AG04449 (cell line): ENCODE measurements around the gene KDM3A.

Experiments used
- CTCF ChIA-PET: fragments of 350-600 bp; formaldehyde crosslinking; extraction: SDS; loops from one replicate; lab custom pipeline; 2021; ENCODE audit warnings: antibody characterized with exemption; lab: Yijun Ruan, JAX
- POLR2A ChIA-PET: fragments of 400-600, 350-600 bp; formaldehyde crosslinking; extraction: SDS; loops from one replicate; lab custom pipeline; 2020; ENCODE audit warnings: antibody characterized with exemption, inconsistent platforms; lab: Yijun Ruan, JAX
- DNase-seq: peaks from one replicate; pipeline ENCODE4 v3.0.0-alpha.2; 2010; ENCODE audit warnings: low read depth, low spot score
- H3K4me3 ChIP-seq: 2 replicates; pipeline ENCODE4 v1.5.1; 2011; ENCODE audit warnings: low read depth, mild to moderate bottlenecking, control low read depth, low read length
- CTCF ChIP-seq: IDR thresholded peaks from one replicate; pipeline ENCODE4 v1.5.1; 2011; ENCODE audit warnings: mild to moderate bottlenecking, moderate library complexity, low read length, control low read depth, inconsistent platforms; ENCODE audit not compliant: insufficient read depth; ENCODE audit errors: missing control alignments

The KDM3A gene

GRCh38 chr2:86476918-86477317, 35.7 kb downstream of the KDM3A start:
- H3K4me3 ChIP-seq = no peak overlapping the region

GRCh38 chr2:86477349-86477748, 36.2 kb downstream of the KDM3A start:
- no peak overlapping the region for H3K4me3 ChIP-seq
- DNase-seq = no peak
- no peak for TF ChIP-seq CTCF
- CTCF ChIA-PET = no interaction called here
- POLR2A ChIA-PET = interaction anchor here (2.1 kb wide), 1 partner anchor 36 kb away, joined by 8 read pairs; the partner anchor contains the start of gene KDM3A

More at GRCh38 chr2:86476918-86477317, 35.7 kb downstream of the KDM3A start:
- no peak for TF ChIP-seq CTCF
- DNase-seq = no peak
- CTCF ChIA-PET = no interaction called here
- POLR2A ChIA-PET = interaction anchor here (2.1 kb wide), 1 partner anchor 36 kb away, joined by 8 read pairs; the partner anchor contains the start of gene KDM3A

- CTCF ChIA-PET = no interaction called here
- TF ChIP-seq CTCF = no peak
- POLR2A ChIA-PET = no interaction called here
- H3K4me3 ChIP-seq = no peak overlapping the region
- no peak for DNase-seq
Measured at GRCh38 chr2:86480105-86480504, 38.9 kb downstream of the KDM3A start.

GRCh38 chr2:86482034-86482433, 40.9 kb downstream of the KDM3A start:
- TF ChIP-seq CTCF = no peak
- H3K4me3 ChIP-seq = no peak overlapping the region
- ChIA-PET CTCF (no interaction called here), POLR2A (no interaction called here)
- no peak for DNase-seq

- no peak for DNase-seq
- H3K4me3 ChIP-seq = no peak overlapping the region
- CTCF ChIA-PET = no interaction called here
- no peak for TF ChIP-seq CTCF
- POLR2A ChIA-PET = no interaction called here
Measured at GRCh38 chr2:86484385-86484784, 43.2 kb downstream of the KDM3A start.

- POLR2A ChIA-PET = no interaction called here
- no peak for TF ChIP-seq CTCF
Measured at GRCh38 chr2:86485103-86485502, 43.9 kb downstream of the KDM3A start.

More at GRCh38 chr2:86485103-86485502, 43.9 kb downstream of the KDM3A start:
- DNase-seq = no peak
- CTCF ChIA-PET = interaction anchor here (1.0 kb wide), 1 partner anchor 777 kb away, joined by 3 read pairs; no protein-coding TSS in a partner anchor
- H3K4me3 ChIP-seq = no peak overlapping the region
